Camera-type eye (tissue), 1 donor: ENCODE results near the gene USP36. TPM values are rescaled to one million over a fixed set of nuclear protein-coding genes. Genes with fewer than 3 reads are reported as not detected.

Experiments
- total RNA-seq: library from RNA; depleted of rRNA; stranded (reverse); fragments of >200 nt; gene quantifications from one replicate; pipeline ENCODE4 v1.2.3, GENCODE V29; 2014

Gene USP36
- total RNA-seq: 60.9 TPM

GRCh38 chr17:78840780-78841611, at the start of gene USP36:
USP36 (minus strand) TSS chr17:78840814; CDS start chr17:78836363, 4,451 bp downstream.

GRCh38 chr17:78781893-78782304, 58.7 kb downstream of the USP36 start, which contains the start of gene CYTH1:
CYTH1 (minus strand) TSS chr17:78782273; CDS start chr17:78782223, 50 bp downstream.

Other genes with a start within 250 kb of the USP36 start
- 86.8 TPM for gene CYTH1, start 58.5 kb downstream of the USP36 start, total RNA-seq
- 11.7 TPM for gene CEP295NL, start 62.4 kb upstream of the USP36 start, total RNA-seq
- gene TIMP2, start 84.6 kb upstream of the USP36 start, total RNA-seq: 119 TPM
- 129 TPM for gene LGALS3BP, start 139.1 kb upstream of the USP36 start, total RNA-seq
- gene CANT1, start 168.9 kb upstream of the USP36 start, total RNA-seq: 27.5 TPM
- gene C1QTNF1, start 183.4 kb upstream of the USP36 start, total RNA-seq: 16.8 TPM
- gene ENGASE, start 234.0 kb upstream of the USP36 start, total RNA-seq: 33.9 TPM